OCI-LY7 (cell line): ENCODE measurements around the gene PET100.

Experiments used
- CTCF ChIP-seq: fragments of 200-600 bp; sonication (generic); conservative IDR thresholded peaks from 2 replicates; pipeline ENCODE4 v1.5.1; 2014; ENCODE audit warnings: mild to moderate bottlenecking, antibody characterized with exemption, low read length, moderate library complexity, mixed read lengths
- EZH2phosphoT487 ChIP-seq: fragments of 200-600 bp; sonication (generic); IDR thresholded peaks from 2 replicates; pipeline ENCODE4 v1.6.1; 2018; ENCODE audit warnings: low read depth, borderline replicate concordance, mild to moderate bottlenecking, mixed run types, antibody characterized with exemption, low read length, moderate library complexity, mixed read lengths

- TF ChIP-seq CTCF, result no peak
- no peak for TF ChIP-seq EZH2phosphoT487
Observed at GRCh38 chr19:7665076-7665475, 35.5 kb downstream of the PET100 start.
